ENCODE results near the gene POC1A.
"Not testable (repeated sequence)": the region's sequence is repeated elsewhere in the genome, so short reads cannot be mapped to it uniquely, and the experiment has no call there.

POC1A gene

GRCh38 chr3:52176180-52176752 is 22.0 kb upstream of the POC1A start:
- Histone ChIP-seq H3K36me3 (ENCODE audit: insufficient read depth, low read length) (no peaks in the 10 kb centered on the region), H3K9me3 (ENCODE audit: control insufficient read depth, insufficient read depth, low read length) (no peaks in the 10 kb centered on the region), H3K4me1 (ENCODE audit: insufficient read depth, low read length) (peaks cover 8% of the 10 kb centered on the region; the same call in 1 of the 2 replicates), H3K9ac (ENCODE audit: low read depth, low read length) (no peak overlapping the region)

DNA sequence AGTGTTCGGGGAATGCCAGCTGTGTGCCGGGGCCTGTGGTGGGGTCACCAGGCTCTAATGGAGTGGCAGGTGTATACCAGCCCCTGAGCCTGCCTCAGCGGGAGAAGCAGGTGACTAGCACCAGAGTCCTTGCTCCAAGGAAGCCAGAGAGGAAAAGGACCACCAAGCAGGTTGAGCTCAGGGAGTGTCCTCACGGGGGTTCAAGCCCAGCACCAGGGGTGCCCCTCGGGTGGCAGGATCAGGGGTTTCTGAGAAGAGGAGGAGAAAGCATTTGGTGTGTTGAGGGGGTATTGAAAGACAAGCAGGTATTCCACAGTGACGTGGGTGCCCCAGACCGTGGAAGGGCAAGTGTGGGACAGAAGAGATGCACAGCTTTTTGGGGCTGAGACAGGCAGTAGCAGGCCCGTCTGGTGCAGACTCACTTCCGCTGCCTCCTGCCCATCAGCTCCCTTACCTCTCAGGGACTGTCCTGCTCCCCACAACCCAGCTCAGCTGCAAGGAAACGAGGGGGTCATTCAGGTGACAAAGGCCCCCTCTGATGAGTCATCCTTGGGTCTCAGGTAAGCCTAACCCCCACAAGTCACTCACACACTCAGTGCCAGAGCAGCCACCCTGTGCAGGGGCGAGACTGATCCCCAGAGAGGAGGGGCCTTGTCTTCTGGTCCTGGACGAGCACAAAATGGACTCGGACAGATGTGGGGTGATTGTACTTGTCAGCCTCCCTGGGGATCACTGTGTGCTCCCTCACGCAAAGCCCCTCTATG is 21.4 kb upstream of the POC1A start:
- Histone ChIP-seq H3K9me3 (ENCODE audit: control insufficient read depth, insufficient read depth, low read length) (no peaks in the 10 kb centered on the region), H3K9ac (ENCODE audit: low read depth, low read length) (no peak overlapping the region)

DNA sequence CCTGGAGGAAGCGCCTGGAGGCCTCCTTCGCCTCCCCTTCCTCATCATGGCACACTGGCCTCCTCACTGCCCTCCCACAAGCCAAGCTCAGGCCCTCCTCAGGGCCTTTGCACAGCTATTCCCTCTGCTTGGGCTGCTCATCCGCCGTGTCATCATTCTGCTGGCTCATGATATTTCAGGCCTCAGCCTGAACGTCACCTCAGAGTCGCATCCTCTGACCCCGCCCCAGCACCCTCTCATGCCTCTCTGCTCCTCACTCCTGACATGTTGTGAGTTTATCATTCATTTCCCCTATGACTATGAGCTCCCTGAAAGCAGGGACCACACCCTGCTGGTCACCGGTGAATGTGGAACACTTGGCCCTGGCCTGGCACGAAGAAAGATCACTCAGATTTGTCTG is 20.7 kb upstream of the POC1A start:
- Histone ChIP-seq H3K4me1 (ENCODE audit: insufficient read depth, low read length) (peaks cover 8% of the 10 kb centered on the region; the same call in 1 of the 2 replicates), H3K9ac (ENCODE audit: low read depth, low read length) (no peak overlapping the region), H3K9me3 (ENCODE audit: control insufficient read depth, insufficient read depth, low read length) (no peaks in the 10 kb centered on the region), H3K36me3 (ENCODE audit: insufficient read depth, low read length) (no peaks in the 10 kb centered on the region)

More for the DNA sequence above, 21.4 kb upstream of the POC1A start:
- no peaks in the 10 kb centered on the region for H3K36me3 ChIP-seq (ENCODE audit: insufficient read depth, low read length)
- H3K4me1 ChIP-seq (ENCODE audit: insufficient read depth, low read length) = peaks cover 8% of the 10 kb centered on the region; the same call in 1 of the 2 replicates

DNA sequence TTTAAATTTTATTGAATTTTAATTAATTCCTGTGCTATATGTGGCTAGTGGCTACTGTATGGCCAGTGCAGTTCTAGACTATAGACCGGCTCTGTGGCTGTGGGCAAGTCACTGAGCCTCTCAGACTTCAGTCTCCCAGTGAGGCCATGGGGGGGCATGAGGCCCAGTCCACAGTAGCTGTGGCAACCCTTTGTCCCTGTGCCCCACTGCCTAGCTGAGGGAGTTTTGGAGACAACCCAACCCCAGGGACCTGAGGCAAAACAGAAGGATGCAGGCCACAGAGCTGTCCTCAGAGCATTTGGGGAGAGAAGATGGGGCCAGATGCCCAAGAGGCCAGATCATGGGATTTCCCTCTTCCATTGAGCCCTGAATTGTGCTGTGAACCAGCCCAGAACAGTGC is 18.9 kb upstream of the POC1A start:
- Histone ChIP-seq H3K9me3 (ENCODE audit: control insufficient read depth, insufficient read depth, low read length) (no peaks in the 10 kb centered on the region), H3K36me3 (ENCODE audit: insufficient read depth, low read length) (no peaks in the 10 kb centered on the region), H3K4me1 (ENCODE audit: insufficient read depth, low read length) (peaks cover 8% of the 10 kb centered on the region; the same call in 1 of the 2 replicates), H3K9ac (ENCODE audit: low read depth, low read length) (no peak overlapping the region)

GRCh38 chr3:52172262-52172757 is 18.1 kb upstream of the POC1A start:
- Histone ChIP-seq H3K36me3 (ENCODE audit: insufficient read depth, low read length) (no peaks in the 10 kb centered on the region), H3K9ac (ENCODE audit: low read depth, low read length) (no peak overlapping the region), H3K4me1 (ENCODE audit: insufficient read depth, low read length) (peaks cover 8% of the 10 kb centered on the region; the same call in 1 of the 2 replicates), H3K9me3 (ENCODE audit: control insufficient read depth, insufficient read depth, low read length) (no peaks in the 10 kb centered on the region)

DNA sequence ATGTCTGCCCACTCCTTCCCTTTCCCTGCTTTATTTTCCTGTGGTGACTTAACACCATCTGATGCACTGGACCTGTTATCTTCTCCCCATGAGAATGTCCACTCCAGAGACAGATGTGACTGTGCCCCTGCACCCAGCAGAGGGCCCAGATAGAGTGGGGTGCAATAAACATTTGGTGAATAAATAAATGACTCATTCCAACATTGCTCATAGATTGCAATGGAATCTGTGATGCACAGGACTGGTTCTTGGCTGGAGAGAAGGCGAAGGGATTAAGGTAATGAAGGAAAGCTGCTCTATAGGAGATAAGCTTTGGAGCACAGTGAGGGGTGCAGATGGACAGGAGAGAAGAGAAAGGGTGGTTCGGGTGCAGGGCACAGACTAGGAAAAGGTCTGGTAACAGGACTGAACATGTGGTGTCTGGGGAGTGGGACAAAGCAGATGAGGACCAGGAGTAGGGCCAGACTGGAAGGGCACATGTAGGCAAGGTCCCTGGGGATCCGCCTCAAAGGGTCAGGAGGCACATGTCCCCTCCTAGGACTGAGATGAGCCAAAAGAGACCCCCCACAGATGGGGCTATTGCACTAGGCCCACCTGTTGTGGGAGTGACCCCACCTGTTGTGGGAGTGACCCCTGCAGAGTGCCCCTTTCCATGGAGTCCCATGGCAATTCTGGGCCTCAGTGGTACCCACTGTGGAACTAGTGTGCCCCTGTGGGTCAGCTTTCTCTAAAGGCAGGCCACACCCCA is 17.5 kb upstream of the POC1A start:
- H3K9ac ChIP-seq (ENCODE audit: low read depth, low read length) = no peak overlapping the region
- no peaks in the 10 kb centered on the region for H3K9me3 ChIP-seq (ENCODE audit: control insufficient read depth, insufficient read depth, low read length)
- H3K4me1 ChIP-seq (ENCODE audit: insufficient read depth, low read length) = 0 out of 2 replicates have a peak, but pooled peaks cover 5% of the 10 kb centered on the region
- no peaks in the 10 kb centered on the region for H3K36me3 ChIP-seq (ENCODE audit: insufficient read depth, low read length)

DNA sequence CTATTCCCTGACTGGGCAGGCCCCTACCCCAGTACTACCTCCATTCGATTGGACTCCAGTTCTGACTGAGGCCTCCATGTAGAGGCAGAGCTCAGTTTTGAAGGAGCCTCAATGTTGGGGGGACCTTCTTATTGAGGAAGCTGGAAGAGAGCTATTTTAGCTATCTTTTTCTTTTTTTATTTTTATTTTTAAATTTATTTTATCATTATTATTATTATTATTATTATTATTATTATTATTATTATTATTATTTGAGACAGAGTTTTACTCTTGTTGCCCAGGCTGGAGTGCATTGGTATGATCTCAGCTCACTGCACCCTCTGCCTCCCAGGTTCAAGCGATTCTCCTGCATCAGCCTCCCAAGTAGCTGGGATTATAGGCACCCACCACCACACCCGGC is 16.0 kb upstream of the POC1A start:
- not testable (repeated sequence) for H3K9me3 ChIP-seq (ENCODE audit: control insufficient read depth, insufficient read depth, low read length); H3K4me1 ChIP-seq (ENCODE audit: insufficient read depth, low read length); H3K9ac ChIP-seq (ENCODE audit: low read depth, low read length); H3K36me3 ChIP-seq (ENCODE audit: insufficient read depth, low read length)

DNA sequence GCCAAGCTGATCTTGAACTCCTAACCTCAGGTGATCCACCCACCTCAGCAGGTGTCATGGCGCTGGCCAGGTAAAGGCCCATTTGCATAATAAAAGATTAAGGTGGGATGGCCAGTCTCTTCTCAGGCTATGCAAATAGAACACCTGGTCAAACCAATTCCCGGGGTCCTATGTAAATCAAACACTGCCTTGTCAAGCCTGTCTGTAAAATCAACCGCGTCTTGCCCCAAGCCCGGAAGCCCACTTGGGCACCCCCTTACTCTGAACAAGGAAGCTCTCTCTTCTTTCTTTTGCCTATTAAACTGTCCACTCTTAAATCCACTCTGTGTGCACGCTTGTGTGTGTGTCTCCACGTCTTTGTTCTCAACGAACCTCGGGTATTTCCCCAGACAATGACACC is 13.0 kb upstream of the POC1A start:
- Histone ChIP-seq H3K9ac (ENCODE audit: low read depth, low read length) (no peak overlapping the region), H3K36me3 (ENCODE audit: insufficient read depth, low read length) (no peaks in the 10 kb centered on the region)

GRCh38 chr3:52162250-52162872 is 8.1 kb upstream of the POC1A start:
- Histone ChIP-seq H3K9ac (ENCODE audit: low read depth, low read length) (no peak overlapping the region), H3K4me1 (ENCODE audit: insufficient read depth, low read length) (0 out of 2 replicates have a peak, but pooled peaks cover 2% of the 10 kb centered on the region), H3K36me3 (ENCODE audit: insufficient read depth, low read length) (no peaks in the 10 kb centered on the region), H3K9me3 (ENCODE audit: control insufficient read depth, insufficient read depth, low read length) (peaks cover 7% of the 10 kb centered on the region; the same call in 1 of the 2 replicates)

More for the DNA sequence above, 13.0 kb upstream of the POC1A start:
- H3K4me1 ChIP-seq (ENCODE audit: insufficient read depth, low read length) = 0 out of 2 replicates have a peak, but pooled peaks cover 5% of the 10 kb centered on the region
- H3K9me3 ChIP-seq (ENCODE audit: control insufficient read depth, insufficient read depth, low read length) = peaks cover 7% of the 10 kb centered on the region; the same call in 1 of the 2 replicates

DNA sequence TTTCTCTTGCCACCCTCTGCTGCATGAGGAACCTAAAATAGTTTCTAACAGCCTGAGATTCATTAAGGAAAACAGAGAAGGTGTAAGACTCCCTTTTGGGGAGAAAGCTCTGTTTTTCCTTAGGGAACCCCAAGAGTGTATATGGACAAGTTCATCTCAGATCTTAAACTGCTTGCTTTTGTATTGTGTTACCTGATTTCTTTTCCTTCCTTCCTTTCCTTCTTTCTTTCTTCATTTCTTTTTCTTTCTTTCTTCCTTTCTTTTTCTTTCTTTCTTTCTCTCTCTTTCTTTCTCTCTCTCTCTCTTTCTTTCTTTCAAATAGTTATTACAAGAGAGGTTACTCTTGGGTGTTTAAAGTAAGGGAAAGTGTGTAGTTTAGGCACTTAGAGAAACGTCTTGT is 5.3 kb upstream of the POC1A start:
- peaks cover 4% of the 10 kb centered on the region; the same call in 1 of the 2 replicates for H3K9me3 ChIP-seq (ENCODE audit: control insufficient read depth, insufficient read depth, low read length)
- no peaks in the 10 kb centered on the region for H3K36me3 ChIP-seq (ENCODE audit: insufficient read depth, low read length)
- H3K4me1 ChIP-seq (ENCODE audit: insufficient read depth, low read length) = no peaks in the 10 kb centered on the region
- H3K9ac ChIP-seq (ENCODE audit: low read depth, low read length) = no peak overlapping the region

DNA sequence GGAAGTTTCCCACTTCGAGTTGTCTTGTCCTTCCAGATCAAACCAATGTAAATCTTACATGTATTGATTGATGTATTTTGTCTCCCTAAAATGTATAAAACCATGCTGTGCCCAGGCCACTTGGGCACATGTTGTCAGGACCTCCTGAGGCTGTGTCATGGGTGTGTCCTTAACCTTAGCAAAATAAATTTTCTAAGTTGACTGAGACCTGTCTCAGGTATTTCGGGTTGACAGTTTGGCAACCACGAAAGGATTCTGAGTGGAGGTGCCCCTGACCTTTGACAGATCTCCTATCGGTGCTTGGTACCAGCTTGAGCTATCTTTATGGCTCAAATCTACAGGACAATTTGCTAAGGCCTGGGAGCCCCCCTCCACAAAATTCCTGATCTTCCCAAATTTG is 1.7 kb upstream of the POC1A start:
- no peaks in the 10 kb centered on the region for H3K4me1 ChIP-seq (ENCODE audit: insufficient read depth, low read length)
- H3K9ac ChIP-seq (ENCODE audit: low read depth, low read length) = no peak overlapping the region

GRCh38 chr3:52153389-52154096 is 680 bp downstream of the POC1A start:
- peak overlapping the region; percentile 83 for H3K9ac ChIP-seq (ENCODE audit: low read depth, low read length)
- no peaks in the 10 kb centered on the region for H3K9me3 ChIP-seq (ENCODE audit: control insufficient read depth, insufficient read depth, low read length)
- H3K36me3 ChIP-seq (ENCODE audit: insufficient read depth, low read length) = no peaks in the 10 kb centered on the region
- H3K4me1 ChIP-seq (ENCODE audit: insufficient read depth, low read length) = no peaks in the 10 kb centered on the region

More for the DNA sequence above, 1.7 kb upstream of the POC1A start:
- Histone ChIP-seq H3K36me3 (ENCODE audit: insufficient read depth, low read length) (no peaks in the 10 kb centered on the region), H3K9me3 (ENCODE audit: control insufficient read depth, insufficient read depth, low read length) (no peaks in the 10 kb centered on the region)

- not testable (repeated sequence) for H3K9ac ChIP-seq (ENCODE audit: low read depth, low read length); H3K4me1 ChIP-seq (ENCODE audit: insufficient read depth, low read length); H3K9me3 ChIP-seq (ENCODE audit: control insufficient read depth, insufficient read depth, low read length); H3K36me3 ChIP-seq (ENCODE audit: insufficient read depth, low read length)
Measured at GRCh38 chr3:52151991-52152390, 2.2 kb downstream of the POC1A start.
